Measurements from ENCODE around the gene RAB31.
"Not testable (repeated sequence)": the region's sequence is repeated elsewhere in the genome, so short reads cannot be mapped to it uniquely, and the experiment has no call there.

Gene RAB31

GRCh38 chr18:9669016-9669415 lies 39.1 kb upstream of the RAB31 start:
- ChIA-PET POLR2A (no interaction called here), CTCF (interaction anchor here (1.0 to 1.4 kb wide), 2 partner anchors 14 to 152 kb away, joined by 3 read pairs; no protein-coding TSS in a partner anchor)
- no peak for DNase-seq (ENCODE audit: extremely low spot score)
- TF ChIP-seq CTCF (IDR thresholded peaks at IDR 0.05; ENCODE audit: control extremely low read depth, extremely low read depth, low read depth, missing control alignments): no peak

GRCh38 chr18:9671214-9671613 lies 36.9 kb upstream of the RAB31 start:
- ChIA-PET CTCF (interaction anchor here (1.0 to 1.3 kb wide), 3 partner anchors 11 to 96 kb away, joined by 3 to 5 read pairs (median 3); no protein-coding TSS in a partner anchor), POLR2A (no interaction called here)
- DNase-seq (ENCODE audit: extremely low spot score): no peak
- TF ChIP-seq CTCF (IDR thresholded peaks at IDR 0.05; ENCODE audit: control extremely low read depth, extremely low read depth, low read depth, missing control alignments): no peak

GRCh38 chr18:9673296-9674251 lies 34.5 kb upstream of the RAB31 start:
- POLR2A ChIA-PET: interaction anchor here (0.6 to 0.8 kb wide), 3 partner anchors 24 to 526 kb away, joined by 3 to 7 read pairs (median 3); partner anchors contain the start of gene RAB31
- peak; percentile 89 for DNase-seq (ENCODE audit: extremely low spot score)
- TF ChIP-seq CTCF (IDR thresholded peaks at IDR 0.05; ENCODE audit: control extremely low read depth, extremely low read depth, low read depth, missing control alignments): peak; percentile 50
- CTCF ChIA-PET: interaction anchor here (0.9 to 2.7 kb wide), 7 partner anchors 11 to 969 kb away, joined by 3 to 9 read pairs (median 3); no protein-coding TSS in a partner anchor

GRCh38 chr18:9678216-9678615 lies 29.9 kb upstream of the RAB31 start:
- POLR2A ChIA-PET; DNase-seq (ENCODE audit: extremely low spot score): not testable (repeated sequence)
- CTCF ChIA-PET: interaction anchor here (1.2 kb wide), 1 partner anchor 24 kb away, joined by 3 read pairs; no protein-coding TSS in a partner anchor

- no peak for DNase-seq (ENCODE audit: extremely low spot score)
- ChIA-PET CTCF (no interaction called here), POLR2A (no interaction called here)
- no peak for TF ChIP-seq CTCF (IDR thresholded peaks at IDR 0.05; ENCODE audit: control extremely low read depth, extremely low read depth, low read depth, missing control alignments)
Measured at GRCh38 chr18:9679125-9679524, 29.0 kb upstream of the RAB31 start.

GRCh38 chr18:9681217-9681616 lies 26.9 kb upstream of the RAB31 start:
- ChIA-PET CTCF (interaction anchor here (0.9 kb wide), 1 partner anchor 16 kb away, joined by 3 read pairs; no protein-coding TSS in a partner anchor), POLR2A (no interaction called here)
- no peak for DNase-seq (ENCODE audit: extremely low spot score)
- no peak for TF ChIP-seq CTCF (IDR thresholded peaks at IDR 0.05; ENCODE audit: control extremely low read depth, extremely low read depth, low read depth, missing control alignments)

GRCh38 chr18:9682572-9682971 lies 25.5 kb upstream of the RAB31 start:
- CTCF ChIA-PET: interaction anchor here (0.7 to 1.6 kb wide), 4 partner anchors 12 to 107 kb away, joined by 3 to 5 read pairs (median 3); no protein-coding TSS in a partner anchor

More at GRCh38 chr18:9682572-9682971, 25.5 kb upstream of the RAB31 start:
- POLR2A ChIA-PET: no interaction called here
- TF ChIP-seq CTCF (IDR thresholded peaks at IDR 0.05; ENCODE audit: control extremely low read depth, extremely low read depth, low read depth, missing control alignments): no peak
- DNase-seq (ENCODE audit: extremely low spot score): no peak
